ENCODE data around the gene RAD9A.

DNA sequence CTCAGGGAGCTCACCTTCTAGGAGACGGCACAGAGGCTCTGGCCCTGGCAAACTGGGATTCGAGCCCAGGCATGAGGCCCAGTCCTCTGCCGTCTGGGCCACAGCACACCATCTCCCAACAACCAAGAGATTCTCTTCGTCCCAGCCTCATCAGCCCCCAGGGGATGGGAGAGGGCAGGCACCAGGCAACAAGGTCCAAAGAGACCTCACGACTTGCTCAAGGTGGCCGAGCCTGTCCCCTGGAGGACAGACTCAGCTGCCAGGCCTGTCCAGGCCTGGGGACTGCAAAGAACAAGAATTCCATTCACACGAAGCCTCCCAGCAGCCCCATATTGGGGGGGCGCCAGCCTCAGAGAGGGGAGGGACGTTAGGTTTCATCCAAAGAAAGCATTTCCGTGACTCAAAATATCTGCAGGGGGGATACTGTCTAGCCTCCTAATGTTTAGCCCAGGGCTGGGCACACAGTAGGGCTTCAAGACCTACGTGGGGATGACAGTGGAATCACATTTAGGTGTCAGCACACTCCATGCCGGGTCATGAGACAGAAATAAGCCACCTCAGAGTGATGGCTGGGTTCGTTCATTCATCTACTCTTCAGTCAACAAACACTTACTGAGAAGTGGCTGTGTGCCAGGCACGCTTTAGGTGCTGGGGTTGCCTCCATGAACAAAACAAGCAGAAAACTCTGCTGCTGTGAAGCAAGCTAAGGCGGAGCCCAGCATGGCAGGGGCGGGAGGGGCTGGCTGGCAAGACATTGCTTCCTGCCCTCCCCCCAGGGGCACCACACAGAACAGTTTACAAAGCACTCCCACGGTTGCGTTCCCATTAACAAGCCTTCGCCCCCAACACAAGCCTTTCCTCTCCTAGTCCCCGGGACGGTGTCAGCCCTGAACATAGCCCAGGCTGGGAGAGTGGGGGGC lies 24.9 kb downstream of the RAD9A start:
- TF ChIP-seq ZNF184 (tag by site-specific recombination; IDR thresholded peaks at IDR 0.05) (no peak), ZNF530 (tag by site-specific recombination; IDR thresholded peaks at IDR 0.05; ENCODE audit: low read depth) (no peak), OSR2 (tag by site-specific recombination; IDR thresholded peaks at IDR 0.05) (peak; percentile 68; the same call in 1 of the 2 replicates), TCF7L2 (IDR thresholded peaks at IDR 0.05; ENCODE audit: borderline replicate concordance, low read depth, low read length) (no peak)

Data from HEK293 (cell line).